ENCODE data around the gene TPSB2.
"Not testable (repeated sequence)": the region's sequence is repeated elsewhere in the genome, so short reads cannot be mapped to it uniquely, and the experiment has no call there.

TPSB2 gene

GRCh38 chr16:1230084-1230470 is at the start of gene TPSB2:
TSS of gene TPSB2 (minus strand) at chr16:1230184. CDS start at chr16:1229951, 233 bp downstream.
- not testable (repeated sequence) for DNase-seq (ENCODE audit: low read depth, low spot score)

- DNase-seq (ENCODE audit: low read depth, low spot score), result no peak
Observed at GRCh38 chr16:1279081-1279944, 49.3 kb upstream of the TPSB2 start.

GRCh38 chr16:1278477-1278876 is 48.5 kb upstream of the TPSB2 start:
- DNase-seq (ENCODE audit: low read depth, low spot score), result no peak

- DNase-seq (ENCODE audit: low read depth, low spot score), result no peak
Observed at GRCh38 chr16:1277617-1278282, 47.8 kb upstream of the TPSB2 start.

GRCh38 chr16:1277151-1277598 is 47.2 kb upstream of the TPSB2 start:
- DNase-seq (ENCODE audit: low read depth, low spot score), result no peak

GRCh38 chr16:1276580-1276878 is 46.5 kb upstream of the TPSB2 start:
- no peak for DNase-seq (ENCODE audit: low read depth, low spot score)

GRCh38 chr16:1275791-1276579 is 46.0 kb upstream of the TPSB2 start:
- no peak for DNase-seq (ENCODE audit: low read depth, low spot score)

GRCh38 chr16:1274767-1275166 is 44.8 kb upstream of the TPSB2 start:
- no peak for DNase-seq (ENCODE audit: low read depth, low spot score)

GRCh38 chr16:1273816-1274215 is 43.8 kb upstream of the TPSB2 start:
- no peak for DNase-seq (ENCODE audit: low read depth, low spot score)

GRCh38 chr16:1272453-1273198 is 42.6 kb upstream of the TPSB2 start:
- no peak for DNase-seq (ENCODE audit: low read depth, low spot score)

- not testable (repeated sequence) for DNase-seq (ENCODE audit: low read depth, low spot score)
Observed at GRCh38 chr16:1271724-1272413, 41.9 kb upstream of the TPSB2 start.

- no peak for DNase-seq (ENCODE audit: low read depth, low spot score)
Observed at GRCh38 chr16:1271380-1271723, 41.4 kb upstream of the TPSB2 start.

- not testable (repeated sequence) for DNase-seq (ENCODE audit: low read depth, low spot score)
Observed at GRCh38 chr16:1269418-1269817, 39.4 kb upstream of the TPSB2 start.

- no peak for DNase-seq (ENCODE audit: low read depth, low spot score)
Observed at GRCh38 chr16:1265826-1266225, 35.8 kb upstream of the TPSB2 start.

GRCh38 chr16:1265090-1265630 is 35.2 kb upstream of the TPSB2 start:
- no peak for DNase-seq (ENCODE audit: low read depth, low spot score)

GRCh38 chr16:1264345-1265089 is 34.5 kb upstream of the TPSB2 start:
- DNase-seq (ENCODE audit: low read depth, low spot score), result no peak

- no peak for DNase-seq (ENCODE audit: low read depth, low spot score)
Observed at GRCh38 chr16:1263591-1264344, 33.8 kb upstream of the TPSB2 start.

- no peak for DNase-seq (ENCODE audit: low read depth, low spot score)
Observed at GRCh38 chr16:1262846-1263221, 32.9 kb upstream of the TPSB2 start.

GRCh38 chr16:1262210-1262845 is 32.3 kb upstream of the TPSB2 start:
- no peak for DNase-seq (ENCODE audit: low read depth, low spot score)

All from brain pericyte (primary cell).